Fibroblast of the aortic adventitia (primary cell): ENCODE data around the gene DPP6. TPM values are rescaled to one million over a fixed set of nuclear protein-coding genes. Genes with fewer than 3 reads are reported as not detected.

Source experiments
- DNase-seq: peaks from one replicate; pipeline ENCODE4 v3.0.0-alpha.2; 2010; ENCODE audit warnings: low read depth
- H3K4me3 ChIP-seq: 2 replicates; pipeline ENCODE4 v1.5.1; 2011; ENCODE audit warnings: low read depth, mild to moderate bottlenecking, control low read depth, low read length, moderate library complexity
- total RNA-seq: library from RNA; depleted of rRNA; stranded (reverse); fragments of >200 nt; gene quantifications from 2 replicates; pipeline ENCODE4 v1.2.3, GENCODE V29; 2012; ENCODE audit warnings: low replicate concordance
- TF ChIP-seq, protein P1 (sequence below): IDR thresholded peaks from 2 replicates; pipeline ENCODE4 v1.5.1; 2011; ENCODE audit warnings: mild to moderate bottlenecking, low read length, control low read depth, inconsistent platforms; ENCODE audit not compliant: insufficient read depth

DPP6 gene
- total RNA-seq, 1 donor: not detected

DNA sequence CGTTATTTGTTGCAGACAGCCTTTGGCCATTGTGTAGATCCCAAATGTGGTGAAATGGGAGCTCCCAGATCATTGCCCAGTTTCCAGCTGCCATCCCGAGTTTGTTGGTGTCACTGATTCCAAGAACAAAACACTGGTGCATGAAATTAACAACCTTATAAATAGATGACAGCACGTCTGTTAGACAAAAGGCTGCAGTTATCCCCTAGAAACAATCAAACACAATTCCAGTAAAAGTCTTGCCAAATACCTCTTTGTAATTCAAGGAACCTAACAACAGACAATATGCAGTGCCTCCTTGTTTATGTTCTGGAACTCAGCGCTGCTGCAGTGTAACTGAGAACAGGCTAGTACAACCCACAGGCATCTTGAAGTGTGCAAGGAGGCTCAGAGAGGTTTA lies 546.2 kb downstream of the DPP6 start:
- TF ChIP-seq, protein P1, sequence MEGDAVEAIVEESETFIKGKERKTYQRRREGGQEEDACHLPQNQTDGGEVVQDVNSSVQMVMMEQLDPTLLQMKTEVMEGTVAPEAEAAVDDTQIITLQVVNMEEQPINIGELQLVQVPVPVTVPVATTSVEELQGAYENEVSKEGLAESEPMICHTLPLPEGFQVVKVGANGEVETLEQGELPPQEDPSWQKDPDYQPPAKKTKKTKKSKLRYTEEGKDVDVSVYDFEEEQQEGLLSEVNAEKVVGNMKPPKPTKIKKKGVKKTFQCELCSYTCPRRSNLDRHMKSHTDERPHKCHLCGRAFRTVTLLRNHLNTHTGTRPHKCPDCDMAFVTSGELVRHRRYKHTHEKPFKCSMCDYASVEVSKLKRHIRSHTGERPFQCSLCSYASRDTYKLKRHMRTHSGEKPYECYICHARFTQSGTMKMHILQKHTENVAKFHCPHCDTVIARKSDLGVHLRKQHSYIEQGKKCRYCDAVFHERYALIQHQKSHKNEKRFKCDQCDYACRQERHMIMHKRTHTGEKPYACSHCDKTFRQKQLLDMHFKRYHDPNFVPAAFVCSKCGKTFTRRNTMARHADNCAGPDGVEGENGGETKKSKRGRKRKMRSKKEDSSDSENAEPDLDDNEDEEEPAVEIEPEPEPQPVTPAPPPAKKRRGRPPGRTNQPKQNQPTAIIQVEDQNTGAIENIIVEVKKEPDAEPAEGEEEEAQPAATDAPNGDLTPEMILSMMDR: no peak
- no peak for DNase-seq
- no peak overlapping the region for H3K4me3 ChIP-seq

DNA sequence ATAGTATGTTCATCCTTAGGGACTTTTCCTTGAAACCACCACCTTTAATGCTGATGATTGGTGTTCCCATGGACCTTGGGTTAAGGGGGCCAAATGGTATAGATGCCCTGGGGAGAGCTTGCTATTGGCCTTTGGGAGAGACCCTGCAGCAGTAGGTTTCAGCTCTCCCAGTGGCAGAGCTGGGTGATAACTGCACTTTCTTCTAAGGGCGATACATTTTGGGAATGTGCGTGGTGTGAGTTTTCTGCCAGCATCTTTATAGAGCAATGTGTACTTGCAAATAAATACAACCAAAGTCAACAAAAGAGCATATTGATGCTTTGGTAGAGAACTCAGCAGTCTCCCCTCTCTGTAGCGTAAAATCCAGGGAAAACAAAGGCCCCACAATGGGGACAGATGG lies 546.7 kb downstream of the DPP6 start:
- TF ChIP-seq, protein P1: no peak
- DNase-seq: no peak
- H3K4me3 ChIP-seq: no peak overlapping the region

DNA sequence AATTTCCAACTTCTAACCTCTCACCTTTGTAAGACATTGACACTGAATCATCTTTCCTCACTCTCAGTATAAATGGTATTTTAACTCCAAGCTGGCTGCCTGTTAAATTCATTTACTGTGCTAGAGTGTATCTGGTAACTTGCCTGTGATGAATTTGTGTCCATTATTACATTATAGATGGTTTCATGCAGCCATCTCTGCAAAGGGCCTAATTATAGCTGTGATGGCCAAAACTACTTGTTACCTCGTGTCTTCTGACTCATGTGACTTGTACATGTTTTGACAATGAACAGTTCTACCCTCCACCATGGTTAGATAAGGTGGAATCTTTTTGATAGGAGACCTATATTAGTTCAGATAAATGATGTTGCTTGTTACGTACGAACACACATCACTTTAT lies 558.7 kb downstream of the DPP6 start:
- TF ChIP-seq, protein P1: no peak
- DNase-seq: no peak
- H3K4me3 ChIP-seq: no peak overlapping the region

DNA sequence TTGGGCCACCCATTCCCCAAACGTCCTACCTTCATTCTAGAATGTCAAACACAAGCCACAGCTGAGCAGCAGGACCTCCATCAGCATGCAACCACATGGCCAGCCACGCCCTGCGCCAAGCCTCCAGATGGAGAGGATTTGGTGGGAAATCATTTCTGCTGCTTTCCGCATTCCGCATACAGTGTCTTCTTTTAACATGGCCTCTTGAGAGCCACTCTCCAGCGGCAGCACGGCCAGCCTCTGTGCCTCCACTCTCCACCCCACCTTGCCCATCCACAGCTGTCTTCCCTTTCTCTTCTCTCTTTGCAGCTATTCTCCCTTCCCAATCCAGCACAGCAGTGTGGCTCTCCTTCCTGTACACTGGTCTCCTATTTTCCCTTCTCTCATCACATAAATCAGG lies 561.6 kb downstream of the DPP6 start:
- TF ChIP-seq, protein P1: no peak
- H3K4me3 ChIP-seq: no peak overlapping the region
- DNase-seq: no peak

DNA sequence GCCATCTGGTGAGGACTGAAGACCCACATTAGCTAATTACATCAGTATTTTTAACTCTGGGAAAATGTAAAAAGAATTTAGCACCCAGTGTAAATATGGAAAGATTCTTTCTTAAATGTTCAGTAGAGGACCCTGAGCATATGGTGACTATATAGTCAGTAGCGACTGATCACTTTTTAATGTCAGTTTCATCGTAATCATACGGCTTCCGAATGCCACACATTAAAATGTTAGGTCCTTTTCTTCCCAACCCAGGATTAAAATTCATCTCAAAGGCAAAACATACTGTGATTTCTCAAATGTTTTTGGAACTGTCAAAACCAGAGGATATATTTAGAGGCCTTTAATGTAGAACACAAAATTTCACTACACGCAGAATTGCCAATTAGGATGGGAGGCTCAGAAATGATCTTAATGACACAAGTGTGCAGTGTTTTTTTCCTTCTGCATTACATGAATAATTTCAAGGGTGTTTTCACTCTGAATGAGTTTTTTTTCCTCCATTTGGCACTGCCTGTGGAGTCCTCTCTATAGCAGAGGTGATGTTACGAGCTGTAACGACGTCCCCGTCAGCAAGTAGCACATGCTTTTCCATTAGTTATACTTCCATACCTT lies 568.0 kb downstream of the DPP6 start:
- TF ChIP-seq, protein P1: no peak
- H3K4me3 ChIP-seq: no peak overlapping the region
- no peak for DNase-seq

DNA sequence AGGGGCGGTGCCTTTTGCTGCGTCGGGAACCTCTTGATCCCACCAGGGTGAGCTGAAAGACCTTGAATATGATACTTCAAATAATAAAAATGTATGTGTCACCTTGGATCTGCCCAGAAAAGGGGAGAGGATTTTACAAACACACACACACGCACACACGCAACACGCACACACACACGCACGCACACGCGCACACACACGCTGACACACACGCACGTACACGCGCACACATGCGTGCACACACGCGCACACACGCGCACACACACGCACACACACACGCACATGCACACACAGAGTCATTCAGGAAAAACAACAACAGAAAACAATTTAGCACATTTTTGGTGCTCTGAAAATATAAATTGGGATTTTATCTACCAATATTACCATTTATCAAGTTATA lies 571.2 kb downstream of the DPP6 start:
- TF ChIP-seq, protein P1: no peak
- H3K4me3 ChIP-seq: no peak overlapping the region
- no peak for DNase-seq

DNA sequence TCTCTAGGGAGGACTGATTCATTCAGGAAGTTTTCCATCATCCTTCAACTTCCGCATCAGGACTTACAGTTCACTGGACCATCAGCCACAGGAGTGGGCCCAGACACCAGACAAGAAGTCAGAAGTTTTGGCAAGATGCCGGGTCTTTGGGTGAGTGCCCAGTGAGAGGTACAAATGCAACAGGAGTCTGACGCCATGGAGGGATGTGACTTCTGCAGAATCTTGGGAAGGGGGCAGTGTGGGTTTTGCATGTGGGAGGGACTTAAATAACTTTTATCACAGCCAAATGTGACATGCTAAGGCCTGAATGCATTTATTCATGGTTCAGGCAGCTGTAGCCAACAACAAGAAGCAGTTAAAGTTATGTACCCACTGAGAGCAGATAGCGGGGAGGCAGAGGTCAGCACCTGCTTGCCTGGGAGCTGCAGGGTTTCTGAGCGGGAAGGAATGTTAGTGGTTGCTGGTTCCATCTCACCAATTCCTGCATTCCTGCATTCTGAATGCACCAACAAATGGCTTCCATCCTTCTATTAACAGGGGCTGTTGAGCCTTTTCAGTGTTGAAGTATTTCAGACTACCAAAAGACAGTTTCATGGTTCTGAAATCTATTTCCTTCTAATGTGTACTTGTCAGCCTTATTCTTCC lies 575.6 kb downstream of the DPP6 start:
- TF ChIP-seq, protein P1: no peak
- DNase-seq: no peak

More for the DNA sequence above, 575.6 kb downstream of the DPP6 start:
- no peak overlapping the region for H3K4me3 ChIP-seq
